ENCODE results near the gene SVIL.

SVIL gene, protein sequence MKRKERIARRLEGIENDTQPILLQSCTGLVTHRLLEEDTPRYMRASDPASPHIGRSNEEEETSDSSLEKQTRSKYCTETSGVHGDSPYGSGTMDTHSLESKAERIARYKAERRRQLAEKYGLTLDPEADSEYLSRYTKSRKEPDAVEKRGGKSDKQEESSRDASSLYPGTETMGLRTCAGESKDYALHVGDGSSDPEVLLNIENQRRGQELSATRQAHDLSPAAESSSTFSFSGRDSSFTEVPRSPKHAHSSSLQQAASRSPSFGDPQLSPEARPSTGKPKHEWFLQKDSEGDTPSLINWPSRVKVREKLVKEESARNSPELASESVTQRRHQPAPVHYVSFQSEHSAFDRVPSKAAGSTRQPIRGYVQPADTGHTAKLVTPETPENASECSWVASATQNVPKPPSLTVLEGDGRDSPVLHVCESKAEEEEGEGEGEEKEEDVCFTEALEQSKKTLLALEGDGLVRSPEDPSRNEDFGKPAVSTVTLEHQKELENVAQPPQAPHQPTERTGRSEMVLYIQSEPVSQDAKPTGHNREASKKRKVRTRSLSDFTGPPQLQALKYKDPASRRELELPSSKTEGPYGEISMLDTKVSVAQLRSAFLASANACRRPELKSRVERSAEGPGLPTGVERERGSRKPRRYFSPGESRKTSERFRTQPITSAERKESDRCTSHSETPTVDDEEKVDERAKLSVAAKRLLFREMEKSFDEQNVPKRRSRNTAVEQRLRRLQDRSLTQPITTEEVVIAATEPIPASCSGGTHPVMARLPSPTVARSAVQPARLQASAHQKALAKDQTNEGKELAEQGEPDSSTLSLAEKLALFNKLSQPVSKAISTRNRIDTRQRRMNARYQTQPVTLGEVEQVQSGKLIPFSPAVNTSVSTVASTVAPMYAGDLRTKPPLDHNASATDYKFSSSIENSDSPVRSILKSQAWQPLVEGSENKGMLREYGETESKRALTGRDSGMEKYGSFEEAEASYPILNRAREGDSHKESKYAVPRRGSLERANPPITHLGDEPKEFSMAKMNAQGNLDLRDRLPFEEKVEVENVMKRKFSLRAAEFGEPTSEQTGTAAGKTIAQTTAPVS (N-terminal part only)

DNA sequence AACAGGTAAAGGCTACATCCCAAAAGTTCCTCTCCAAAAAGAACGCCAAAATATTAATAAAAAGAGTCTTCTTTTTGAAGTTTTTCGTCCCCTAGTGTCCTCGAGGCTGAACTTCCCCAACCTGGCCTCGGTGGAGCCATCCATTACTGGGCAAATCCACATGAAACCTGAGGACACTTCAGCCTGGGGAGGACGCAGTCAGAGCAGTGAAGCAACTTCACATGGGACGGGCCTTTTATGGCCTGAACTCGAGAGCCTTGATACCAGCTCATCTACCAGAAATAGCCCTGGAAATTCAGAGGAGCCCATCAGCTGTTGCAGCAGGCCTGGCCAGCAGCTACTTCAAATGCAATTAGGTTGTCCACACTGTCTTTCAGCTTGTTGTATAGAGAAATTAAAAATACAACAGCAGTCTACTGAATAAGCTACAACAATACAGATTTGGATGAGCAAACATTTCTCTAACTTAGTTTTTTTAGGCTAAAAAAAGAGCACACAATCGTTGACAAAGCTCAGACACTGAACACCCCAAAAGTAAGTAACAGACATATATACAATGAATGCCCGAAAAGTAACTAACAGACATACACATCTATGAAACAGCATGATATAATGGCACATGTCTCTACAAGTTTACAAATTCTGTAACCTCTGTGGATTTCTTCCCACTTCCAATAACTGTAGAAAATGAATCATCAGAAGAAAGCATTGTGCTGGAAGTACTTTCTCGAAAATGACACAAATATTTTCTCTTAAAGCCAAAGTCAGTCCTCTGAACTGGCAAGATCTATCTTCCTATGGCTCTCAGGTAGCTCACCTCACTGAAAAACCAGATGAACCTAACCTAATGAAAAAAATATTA, at the start of gene SVIL:
SVIL (minus strand) TSS at position 208 of the 862 bp plus-strand sequence. CDS start 79,913 bp downstream, outside the sequence.
- H3K4me1 Mint-ChIP-seq (ENCODE audit: low read depth): peaks cover 22% of the 10 kb centered on the region
- no peak within 1 kb of the TSS for H3K27ac Mint-ChIP-seq
- no peak for DNase-seq (ENCODE audit: low spot score)
- peaks cover 3% of the 10 kb centered on the region for H3K36me3 Mint-ChIP-seq (ENCODE audit: low read depth)
- H3K4me3 Mint-ChIP-seq: no peak within 1 kb of the TSS
- no peaks in the 10 kb centered on the region for H3K9me3 Mint-ChIP-seq
- H3K27me3 Mint-ChIP-seq (ENCODE audit: low read depth): no peaks in the 10 kb centered on the region

DNA sequence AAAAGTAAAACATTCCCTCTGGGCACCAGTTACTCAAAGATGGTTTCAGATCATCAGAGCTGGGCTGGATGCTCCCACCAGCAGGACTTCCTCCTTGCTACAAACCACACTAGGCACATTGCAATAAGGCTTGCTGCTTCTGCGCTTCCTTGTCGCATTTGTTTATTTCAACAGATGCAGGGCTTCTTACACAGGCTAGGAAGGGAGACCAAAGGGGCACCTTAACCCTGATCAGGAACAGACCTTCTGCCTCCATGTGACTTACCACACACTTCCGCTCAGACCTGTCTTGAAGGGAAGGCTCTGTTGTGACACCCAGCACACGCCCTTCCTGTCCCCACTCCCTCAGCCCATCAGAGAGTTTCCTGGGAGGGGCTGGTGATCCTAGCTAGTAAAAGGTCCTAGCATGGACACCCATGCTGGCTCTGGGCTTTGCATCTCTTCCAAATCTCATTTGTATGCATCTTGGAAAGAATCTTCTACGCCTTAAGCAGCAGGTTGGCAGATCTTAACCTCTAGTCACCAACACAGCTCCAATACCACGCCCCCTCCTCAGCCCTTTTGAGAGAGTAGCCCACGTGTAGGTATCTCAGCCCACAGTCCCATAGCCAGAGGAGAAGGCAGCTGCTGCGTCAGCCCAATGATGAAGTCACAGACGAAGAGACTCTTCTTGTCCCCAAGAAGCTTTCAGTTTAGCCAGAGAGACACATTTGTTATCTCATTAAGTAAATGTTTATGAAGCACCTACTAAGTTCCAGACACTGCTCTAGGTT, 47.1 kb upstream of the SVIL start:
- no peaks in the 10 kb centered on the region for H3K27me3 Mint-ChIP-seq (ENCODE audit: low read depth)
- peak overlapping the region; percentile 66 for H3K4me3 Mint-ChIP-seq
- peak overlapping the region; percentile 93 for H3K27ac Mint-ChIP-seq
- H3K4me1 Mint-ChIP-seq (ENCODE audit: low read depth): peaks cover 33% of the 10 kb centered on the region
- H3K9me3 Mint-ChIP-seq: peaks cover 20% of the 10 kb centered on the region
- DNase-seq (ENCODE audit: low spot score): peak; percentile 19
- H3K36me3 Mint-ChIP-seq (ENCODE audit: low read depth): peaks cover 57% of the 10 kb centered on the region

DNA sequence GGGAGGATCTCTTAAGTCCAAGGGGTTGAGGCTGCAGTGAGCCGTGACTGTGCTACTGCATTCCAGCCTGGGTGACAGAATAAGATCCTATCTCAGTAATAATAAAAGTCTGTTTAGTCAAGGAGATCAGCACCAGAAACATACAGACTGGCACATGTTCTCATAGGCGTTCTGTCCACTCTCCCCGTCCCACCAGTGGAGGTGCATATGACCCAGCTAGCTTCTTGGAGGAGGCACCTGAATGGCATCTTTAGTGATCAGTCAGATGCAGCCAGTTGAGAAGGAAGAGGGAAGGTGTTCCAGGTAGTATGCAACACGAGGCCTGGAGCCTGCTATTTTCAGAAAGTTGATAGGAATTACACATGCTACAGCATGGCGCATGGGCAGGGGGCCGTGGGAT, 45.3 kb upstream of the SVIL start:
- DNase-seq (ENCODE audit: low spot score): no peak
- peaks cover 57% of the 10 kb centered on the region for H3K36me3 Mint-ChIP-seq (ENCODE audit: low read depth)
- H3K9me3 Mint-ChIP-seq: peaks cover 34% of the 10 kb centered on the region
- H3K27me3 Mint-ChIP-seq (ENCODE audit: low read depth): no peaks in the 10 kb centered on the region
- H3K4me3 Mint-ChIP-seq: no peak overlapping the region
- H3K4me1 Mint-ChIP-seq (ENCODE audit: low read depth): peaks cover 33% of the 10 kb centered on the region
- H3K27ac Mint-ChIP-seq: peak overlapping the region; percentile 13

DNA sequence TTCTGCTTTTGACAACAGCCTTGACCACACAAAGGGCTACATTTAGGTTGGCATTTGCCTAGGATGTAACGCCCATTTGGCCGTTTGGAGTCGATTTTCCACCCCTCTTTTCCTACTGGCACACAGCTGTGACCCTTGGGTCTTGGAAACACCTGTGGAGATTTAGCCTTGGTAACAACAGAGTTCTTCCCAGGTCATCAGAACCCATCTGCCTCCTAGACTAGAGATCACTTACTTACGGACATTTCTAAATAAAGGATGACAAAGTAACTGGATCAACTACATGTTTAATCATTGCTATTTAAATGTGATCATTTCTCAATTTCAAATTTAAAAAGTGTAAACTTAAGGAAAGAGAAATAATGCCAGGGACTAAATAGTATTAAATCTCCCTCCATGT, 42.0 kb upstream of the SVIL start:
- Mint-ChIP-seq H3K36me3 (ENCODE audit: low read depth) (peaks cover 40% of the 10 kb centered on the region), H3K27ac (no peak overlapping the region), H3K27me3 (ENCODE audit: low read depth) (no peaks in the 10 kb centered on the region), H3K4me1 (ENCODE audit: low read depth) (peaks cover 15% of the 10 kb centered on the region), H3K4me3 (no peak overlapping the region), H3K9me3 (peaks cover 34% of the 10 kb centered on the region)
- no peak for DNase-seq (ENCODE audit: low spot score)

DNA sequence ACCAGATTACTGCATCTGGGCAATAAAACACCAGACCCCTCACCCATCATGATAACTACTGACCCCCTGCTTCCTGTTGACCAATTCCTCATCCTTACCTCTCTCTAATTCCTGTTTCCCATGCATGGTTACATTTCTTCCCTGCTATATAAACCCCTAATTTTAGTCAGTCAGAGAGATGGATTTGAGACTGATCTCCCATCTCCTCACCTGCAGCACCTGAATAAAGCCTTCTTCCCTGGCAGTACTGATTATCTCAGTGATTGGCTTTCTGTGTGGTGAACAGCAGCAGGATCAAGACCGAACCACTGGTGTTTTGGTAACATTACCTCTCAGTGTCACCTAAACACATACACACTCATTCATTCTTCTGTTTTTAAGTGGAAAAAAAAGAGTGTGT, 41.2 kb upstream of the SVIL start:
- Mint-ChIP-seq H3K27ac (no peak overlapping the region), H3K27me3 (ENCODE audit: low read depth) (no peaks in the 10 kb centered on the region), H3K4me3 (no peak overlapping the region), H3K4me1 (ENCODE audit: low read depth) (peaks cover 7% of the 10 kb centered on the region), H3K9me3 (peaks cover 31% of the 10 kb centered on the region), H3K36me3 (ENCODE audit: low read depth) (peaks cover 35% of the 10 kb centered on the region)
- no peak for DNase-seq (ENCODE audit: low spot score)

DNA sequence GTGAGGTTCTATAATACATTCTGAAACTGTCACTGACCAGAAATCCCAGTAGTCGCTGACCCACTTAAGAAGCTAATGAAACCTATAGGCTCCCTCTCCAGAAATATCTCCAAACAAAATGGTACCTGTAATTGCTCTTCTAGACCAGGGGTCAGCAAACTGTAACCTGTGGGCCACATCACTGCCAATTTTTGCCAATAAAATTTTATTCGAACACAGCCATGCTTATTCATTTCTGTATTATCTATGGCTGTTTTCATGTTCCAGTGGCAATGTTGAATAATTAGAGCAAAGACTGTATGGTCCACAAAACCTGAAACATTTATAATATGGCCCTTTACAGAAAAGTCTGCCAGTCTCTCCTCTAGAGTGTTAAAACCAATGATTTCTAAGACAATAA, 37.2 kb upstream of the SVIL start:
- Mint-ChIP-seq H3K27me3 (ENCODE audit: low read depth) (no peaks in the 10 kb centered on the region), H3K9me3 (peaks cover 24% of the 10 kb centered on the region), H3K27ac (no peak overlapping the region), H3K4me1 (ENCODE audit: low read depth) (no peaks in the 10 kb centered on the region), H3K4me3 (no peak overlapping the region), H3K36me3 (ENCODE audit: low read depth) (peaks cover 21% of the 10 kb centered on the region)
- no peak for DNase-seq (ENCODE audit: low spot score)

DNA sequence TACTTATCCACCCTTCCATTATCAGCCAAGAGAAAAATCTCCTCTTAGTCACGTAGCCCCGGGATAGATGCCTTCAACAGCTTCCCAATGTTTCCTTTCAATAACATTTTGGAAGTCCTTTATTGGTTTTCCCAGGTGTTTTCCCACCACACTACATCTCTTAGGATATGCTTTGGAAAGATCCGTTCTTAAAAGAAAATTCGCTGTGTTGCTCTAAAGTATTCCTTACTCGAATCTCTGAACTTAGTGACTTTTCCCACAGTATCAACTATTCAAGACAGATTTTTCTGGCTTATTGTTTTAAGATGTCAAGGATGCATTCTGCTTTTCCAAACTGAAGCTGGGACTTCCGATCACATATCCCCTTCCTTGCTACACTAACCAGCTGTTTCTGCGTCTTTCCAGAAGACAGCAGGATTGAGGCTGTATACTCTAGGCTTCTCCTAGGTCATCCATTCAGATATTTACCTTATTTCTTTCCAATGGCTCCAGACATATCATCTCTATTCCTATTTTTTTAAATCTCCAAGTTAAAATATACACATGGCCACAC, 36.5 kb upstream of the SVIL start:
- H3K27ac Mint-ChIP-seq: no peak overlapping the region
- H3K4me1 Mint-ChIP-seq (ENCODE audit: low read depth): no peaks in the 10 kb centered on the region
- no peaks in the 10 kb centered on the region for H3K27me3 Mint-ChIP-seq (ENCODE audit: low read depth)
- H3K36me3 Mint-ChIP-seq (ENCODE audit: low read depth): peaks cover 20% of the 10 kb centered on the region
- H3K4me3 Mint-ChIP-seq: no peak overlapping the region
- peaks cover 21% of the 10 kb centered on the region for H3K9me3 Mint-ChIP-seq
- DNase-seq (ENCODE audit: low spot score): no peak

DNA sequence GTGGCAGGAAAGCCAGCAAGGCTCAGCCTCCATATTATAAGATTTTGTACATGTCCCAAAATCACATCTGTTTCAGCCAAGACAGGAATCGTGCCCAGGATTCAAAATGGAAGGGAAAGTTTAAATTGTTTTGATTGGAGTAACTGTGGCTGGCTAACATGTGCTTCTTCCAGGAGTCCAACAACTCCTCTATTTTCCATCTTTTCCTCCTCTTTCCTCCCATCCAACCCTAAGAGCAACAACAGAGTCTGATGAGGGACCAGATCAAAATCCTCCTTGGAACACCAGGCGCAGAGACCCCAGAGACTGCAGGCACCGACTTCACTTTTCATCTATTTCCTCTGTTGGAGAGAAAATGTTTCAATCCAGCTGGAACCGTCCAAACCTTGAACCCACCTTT, 36.0 kb upstream of the SVIL start:
- Mint-ChIP-seq H3K4me1 (ENCODE audit: low read depth) (no peaks in the 10 kb centered on the region), H3K27ac (no peak overlapping the region), H3K9me3 (peaks cover 16% of the 10 kb centered on the region), H3K4me3 (no peak overlapping the region), H3K36me3 (ENCODE audit: low read depth) (peaks cover 15% of the 10 kb centered on the region), H3K27me3 (ENCODE audit: low read depth) (no peaks in the 10 kb centered on the region)
- no peak for DNase-seq (ENCODE audit: low spot score)

DNA sequence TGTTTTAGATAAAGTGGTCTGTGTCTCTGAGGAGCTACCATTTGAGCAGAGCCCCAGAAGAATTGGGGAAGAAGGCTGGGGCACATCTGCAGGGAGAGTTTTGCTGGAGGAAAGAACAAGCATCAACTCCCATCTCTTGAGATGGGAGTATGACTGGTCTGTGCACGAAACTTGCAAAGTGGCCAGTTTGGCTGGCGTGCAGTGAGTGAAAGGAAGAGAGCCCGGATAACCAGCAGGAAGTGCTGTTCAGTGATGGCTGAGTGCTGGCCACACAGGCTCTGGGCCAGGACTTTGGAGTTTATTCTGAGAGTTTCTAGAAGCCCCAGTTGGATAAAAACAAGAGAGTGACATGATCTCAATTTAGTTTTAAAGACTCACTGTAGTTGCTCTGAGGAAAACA, 34.4 kb upstream of the SVIL start:
- H3K27ac Mint-ChIP-seq: no peak overlapping the region
- H3K9me3 Mint-ChIP-seq: peaks cover 4% of the 10 kb centered on the region
- no peaks in the 10 kb centered on the region for H3K4me1 Mint-ChIP-seq (ENCODE audit: low read depth)
- DNase-seq (ENCODE audit: low spot score): no peak
- H3K36me3 Mint-ChIP-seq (ENCODE audit: low read depth): peaks cover 8% of the 10 kb centered on the region
- H3K27me3 Mint-ChIP-seq (ENCODE audit: low read depth): no peaks in the 10 kb centered on the region
- no peak overlapping the region for H3K4me3 Mint-ChIP-seq

DNA sequence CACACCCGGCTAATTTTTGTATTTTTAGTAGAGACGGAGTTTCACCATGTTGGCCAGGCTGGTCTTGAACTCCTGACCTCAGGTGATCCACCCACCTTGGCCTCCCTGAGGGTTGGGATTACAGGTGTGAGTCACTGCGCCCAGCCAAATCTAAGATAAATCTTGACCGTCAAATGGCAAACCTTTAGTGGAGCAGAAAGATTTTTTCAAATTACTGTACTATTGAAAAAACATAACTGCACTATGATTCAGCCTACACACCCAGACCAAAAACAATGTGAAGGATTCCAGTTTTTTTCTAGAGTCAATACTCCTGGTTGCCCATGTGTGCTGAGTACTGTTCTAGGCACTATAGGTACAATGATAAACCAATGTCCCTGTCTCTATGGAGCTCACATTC, 33.9 kb upstream of the SVIL start:
- no peak overlapping the region for H3K4me3 Mint-ChIP-seq
- peaks cover under 1% of the 10 kb centered on the region for H3K27me3 Mint-ChIP-seq (ENCODE audit: low read depth)
- H3K9me3 Mint-ChIP-seq: peaks cover 4% of the 10 kb centered on the region
- H3K27ac Mint-ChIP-seq: no peak overlapping the region
- no peak for DNase-seq (ENCODE audit: low spot score)
- no peaks in the 10 kb centered on the region for H3K4me1 Mint-ChIP-seq (ENCODE audit: low read depth)
- peaks cover 8% of the 10 kb centered on the region for H3K36me3 Mint-ChIP-seq (ENCODE audit: low read depth)

DNA sequence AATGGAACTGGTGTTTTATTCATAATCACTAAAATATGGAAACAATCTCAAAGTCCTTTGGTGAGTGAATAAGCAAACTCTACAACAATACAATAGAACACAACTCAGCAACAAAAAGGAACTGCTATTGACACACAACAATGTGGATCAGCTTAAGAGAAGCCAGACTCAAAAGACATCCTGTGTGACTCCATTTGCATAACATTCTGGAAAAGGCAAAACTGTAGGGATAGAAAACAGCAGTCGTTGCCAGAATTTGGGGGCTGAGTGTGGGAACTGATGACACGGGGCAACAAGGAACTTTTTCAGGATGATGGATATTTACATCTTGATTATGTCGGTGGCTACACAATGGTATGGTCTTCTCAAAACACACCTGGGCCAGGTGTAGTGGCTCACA, 32.4 kb upstream of the SVIL start:
- H3K27ac Mint-ChIP-seq: no peak overlapping the region
- no peak overlapping the region for H3K4me3 Mint-ChIP-seq
- H3K9me3 Mint-ChIP-seq: no peaks in the 10 kb centered on the region
- DNase-seq (ENCODE audit: low spot score): no peak
- H3K36me3 Mint-ChIP-seq (ENCODE audit: low read depth): peaks cover 5% of the 10 kb centered on the region
- H3K27me3 Mint-ChIP-seq (ENCODE audit: low read depth): peaks cover 5% of the 10 kb centered on the region
- H3K4me1 Mint-ChIP-seq (ENCODE audit: low read depth): no peaks in the 10 kb centered on the region

DNA sequence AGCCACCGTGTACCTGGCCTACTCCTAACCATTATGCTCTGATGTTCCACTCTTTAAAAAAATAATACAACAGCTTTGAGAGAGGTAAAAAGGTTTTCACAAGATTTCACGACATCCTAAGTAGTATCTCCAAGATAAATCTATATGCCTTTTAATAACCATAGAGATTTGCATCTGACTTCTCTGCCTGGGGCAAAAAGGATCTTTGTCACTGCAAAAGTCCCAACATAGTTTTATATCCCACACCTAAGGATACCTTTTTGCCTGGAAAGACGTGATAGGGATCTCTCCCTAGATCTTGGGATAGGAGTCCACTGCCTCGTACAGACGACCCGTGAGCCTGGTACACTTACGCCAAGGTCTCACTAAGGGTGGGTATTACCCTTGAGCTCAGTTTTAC, 31.4 kb upstream of the SVIL start:
- Mint-ChIP-seq H3K4me3 (no peak overlapping the region), H3K27me3 (ENCODE audit: low read depth) (peaks cover 12% of the 10 kb centered on the region), H3K36me3 (ENCODE audit: low read depth) (peaks cover 2% of the 10 kb centered on the region), H3K4me1 (ENCODE audit: low read depth) (no peaks in the 10 kb centered on the region), H3K27ac (no peak overlapping the region), H3K9me3 (no peaks in the 10 kb centered on the region)
- DNase-seq (ENCODE audit: low spot score): no peak
